ENCODE measurements around the gene GABRB1. TPM values are rescaled to one million over a fixed set of nuclear protein-coding genes. Genes with fewer than 3 reads are reported as not detected.

Gene GABRB1
- total and polyA plus RNA-seq, 2 donors (not counting 1 experiment from before 2014, with no cell fraction given) = 0.05 to 0.17 TPM

GRCh38 chr4:47187608-47188007, 156.2 kb downstream of the GABRB1 start:
- no peak overlapping the region for H3K9ac ChIP-seq (ENCODE audit: insufficient read depth, low read length)
- no peaks in the 10 kb centered on the region for H3K79me2 ChIP-seq (ENCODE audit: control insufficient read depth, insufficient read depth, low read length)
- DNase-seq (ENCODE audit: low read depth in 2 of 2) = no peak
- no peaks in the 10 kb centered on the region for H3K9me3 ChIP-seq (ENCODE audit: control insufficient read depth, insufficient read depth, low read depth, low read length)
- no peaks in the 10 kb centered on the region for H3K36me3 ChIP-seq (ENCODE audit: control insufficient read depth, insufficient read depth, low read length)
- no peaks in the 10 kb centered on the region for H3K4me1 ChIP-seq (ENCODE audit: control insufficient read depth, extremely low read depth, insufficient read depth, low read length)
- H3K4me3 ChIP-seq (replicated peaks in 1 of 4; ENCODE audit: control extremely low read depth in 1 of 4, insufficient read depth in 1 of 4, low read depth in 3 of 4, low read length in 4 of 4) = no peak overlapping the region
- no peak overlapping the region for H3K27ac ChIP-seq (ENCODE audit: insufficient read depth, low read length)
- H4K20me1 ChIP-seq (ENCODE audit: control insufficient read depth, extremely low read depth, insufficient read depth, low read length) = no peaks in the 10 kb centered on the region
- H2AFZ ChIP-seq (ENCODE audit: low read length) = no peak overlapping the region
- no peaks in the 10 kb centered on the region for H3K27me3 ChIP-seq (ENCODE audit: control insufficient read depth, insufficient read depth, low read length)
- no peak overlapping the region for H3K4me2 ChIP-seq (ENCODE audit: extremely low read depth, insufficient read depth, low read length)
- TF ChIP-seq EZH2 (IDR thresholded peaks at IDR 0.05; ENCODE audit: low read length, missing control alignments) = no peak
- TF ChIP-seq CTCF (conservative IDR thresholded peaks at IDR 0.05 in 1 of 2, IDR thresholded peaks at IDR 0.05 in 1 of 2; ENCODE audit: low read depth in 1 of 2, low read length in 2 of 2) = no peak

- Histone ChIP-seq H2AFZ (ENCODE audit: low read length) (no peak overlapping the region), H3K4me2 (ENCODE audit: extremely low read depth, insufficient read depth, low read length) (no peak overlapping the region), H3K27ac (ENCODE audit: insufficient read depth, low read length) (no peak overlapping the region), H4K20me1 (ENCODE audit: control insufficient read depth, extremely low read depth, insufficient read depth, low read length) (no peaks in the 10 kb centered on the region), H3K4me1 (ENCODE audit: control insufficient read depth, extremely low read depth, insufficient read depth, low read length) (no peaks in the 10 kb centered on the region), H3K79me2 (ENCODE audit: control insufficient read depth, insufficient read depth, low read length) (no peaks in the 10 kb centered on the region), H3K4me3 (replicated peaks in 1 of 4; ENCODE audit: control extremely low read depth in 1 of 4, insufficient read depth in 1 of 4, low read depth in 3 of 4, low read length in 4 of 4) (no peak overlapping the region), H3K9me3 (ENCODE audit: control insufficient read depth, insufficient read depth, low read depth, low read length) (no peaks in the 10 kb centered on the region), H3K27me3 (ENCODE audit: control insufficient read depth, insufficient read depth, low read length) (no peaks in the 10 kb centered on the region), H3K36me3 (ENCODE audit: control insufficient read depth, insufficient read depth, low read length) (no peaks in the 10 kb centered on the region), H3K9ac (ENCODE audit: insufficient read depth, low read length) (no peak overlapping the region)
- TF ChIP-seq EZH2 (IDR thresholded peaks at IDR 0.05; ENCODE audit: low read length, missing control alignments) (no peak), CTCF (conservative IDR thresholded peaks at IDR 0.05 in 1 of 2, IDR thresholded peaks at IDR 0.05 in 1 of 2; ENCODE audit: low read depth in 1 of 2, low read length in 2 of 2) (no peak)
- no peak for DNase-seq (ENCODE audit: low read depth in 2 of 2)
Observed at GRCh38 chr4:47193179-47193578, 161.8 kb downstream of the GABRB1 start.

- Histone ChIP-seq H3K36me3 (ENCODE audit: control insufficient read depth, insufficient read depth, low read length) (no peaks in the 10 kb centered on the region), H3K79me2 (ENCODE audit: control insufficient read depth, insufficient read depth, low read length) (no peaks in the 10 kb centered on the region), H3K27me3 (ENCODE audit: control insufficient read depth, insufficient read depth, low read length) (no peaks in the 10 kb centered on the region), H4K20me1 (ENCODE audit: control insufficient read depth, extremely low read depth, insufficient read depth, low read length) (no peaks in the 10 kb centered on the region), H3K4me2 (ENCODE audit: extremely low read depth, insufficient read depth, low read length) (no peak overlapping the region), H3K9ac (ENCODE audit: insufficient read depth, low read length) (no peak overlapping the region), H3K9me3 (ENCODE audit: control insufficient read depth, insufficient read depth, low read depth, low read length) (no peaks in the 10 kb centered on the region), H3K4me1 (ENCODE audit: control insufficient read depth, extremely low read depth, insufficient read depth, low read length) (no peaks in the 10 kb centered on the region), H3K27ac (ENCODE audit: insufficient read depth, low read length) (no peak overlapping the region), H3K4me3 (replicated peaks in 1 of 4; ENCODE audit: control extremely low read depth in 1 of 4, insufficient read depth in 1 of 4, low read depth in 3 of 4, low read length in 4 of 4) (no peak overlapping the region), H2AFZ (ENCODE audit: low read length) (no peak overlapping the region)
- no peak for DNase-seq (ENCODE audit: low read depth in 2 of 2)
- TF ChIP-seq CTCF (conservative IDR thresholded peaks at IDR 0.05 in 1 of 2, IDR thresholded peaks at IDR 0.05 in 1 of 2; ENCODE audit: low read depth in 1 of 2, low read length in 2 of 2) (no peak), EZH2 (IDR thresholded peaks at IDR 0.05; ENCODE audit: low read length, missing control alignments) (no peak)
Observed at GRCh38 chr4:47194036-47194737, 162.8 kb downstream of the GABRB1 start.

All from fibroblast of lung (primary cell).